Adrenal gland (tissue), 12 donors: ENCODE results near the gene STAT4. TPM values are rescaled to one million over a fixed set of nuclear protein-coding genes. Genes with fewer than 3 reads are reported as not detected.

ENCODE experiments used
- DNase-seq, 7 donors: peaks; one replicate each; pipeline ENCODE4 v3.0.0-alpha.2; 2019 to 2020
- H3K27ac ChIP-seq, 5 donors: fragments of 200-600 bp; sonication (generic) in 4 of 5; 1 replicate in 3 of 5; 2 replicates in 2 of 5; pipeline versions ENCODE4 v1.5.1 to v1.8.0; 2016 to 2020; ENCODE audit warnings: mild to moderate bottlenecking in 1 of 5
- H3K27me3 ChIP-seq: fragments of 200-600 bp; 2 replicates; pipeline ENCODE4 v1.8.0; 2021
- H3K36me3 ChIP-seq, 2 donors: fragments of 200-600 bp; replicated peaks in 1 of 2; 1 replicate in 1 of 2; 2 replicates in 1 of 2; pipeline versions ENCODE4 v1.5.1 to v1.8.0; 2018 to 2022
- H3K4me1 ChIP-seq, 2 donors: fragments of 200-600 bp; replicated peaks in 1 of 2; 1 replicate in 1 of 2; 2 replicates in 1 of 2; pipeline versions ENCODE4 v1.5.1 to v1.8.0; 2018 to 2021
- H3K4me3 ChIP-seq, 4 donors: fragments of 200-600 bp; sonication (generic) in 3 of 4; one replicate each; pipeline ENCODE4 v1.5.1; 2016 to 2018
- H3K9me3 ChIP-seq, 3 donors: fragments of 200-600 bp; sonication (generic) in 1 of 3; replicated peaks in 1 of 3; 1 replicate in 2 of 3; 2 replicates in 1 of 3; pipeline versions ENCODE4 v1.5.1 to v1.8.0; 2016 to 2021
- CTCF ChIP-seq, 6 experiments: fragments of 450-650 bp in 4 of 6; fragments of 200-600 bp in 2 of 6; sonication (generic) in 1 of 6; IDR thresholded peaks; 1 replicate in 5 of 6; 2 replicates in 1 of 6; pipeline versions ENCODE4 v1.5.1 to v1.8.0; 2016 to 2021; ENCODE audit warnings: antibody characterized with exemption in 6 of 6, mild to moderate bottlenecking in 2 of 6, moderate library complexity in 1 of 6
- POLR2A ChIP-seq, 2 donors: fragments of 450-650 bp; IDR thresholded peaks; one replicate each; pipeline ENCODE4 v1.6.1; 2017; ENCODE audit warnings: antibody characterized with exemption in 2 of 2, mild to moderate bottlenecking in 2 of 2, moderate library complexity in 1 of 2
- WGBS, 4 donors: extraction: QIAGEN DNeasy Blood & Tissue Kit in 2 of 4; methylation state at CpG; one replicate each; pipeline versions ENCODE4 v1.1.5 to v1.1.7; 2013 to 2017; 5-methylcytosine and 5-hydroxymethylcytosine counted together
- intact Hi-C, 2 donors: fragments of 100-400 bp; cut with DNase I; formaldehyde crosslinking; loops; one replicate each; pipeline versions ENCODE4 v1.14.1 to v1.15.0; 2022 to 2023
- polyA plus RNA-seq, 3 donors: library from polyadenylated mRNA; stranded (reverse); fragments of 200-250 nt in 2 of 3; fragments of 350-450 nt in 1 of 3; fragmentation: Illumina TruSeq in 1 of 3; extraction: RNeasy Lipid Tissue Mini Kit (QIAGEN cat#74804) in 1 of 3; gene quantifications; one replicate each; pipeline ENCODE4 v1.2.3, GENCODE V29; 2013 to 2014
- total RNA-seq, 9 donors: library from RNA; depleted of rRNA in 4 of 9; stranded (reverse); fragments of >200 nt in 4 of 9; fragments of 120-200 nt in 1 of 9; fragmentation: NEBNext Ultra II Directional in 1 of 9; extraction: Animal tissue kit (Norgen Biotek cat#: 25700) in 1 of 9; gene quantifications; one replicate each; pipeline versions ENCODE4 v1.1.0 to v1.2.4, GENCODE V29; 2013 to 2023
- donor health status: healthy with polysubstance abuse.
- donor health status: Bipolar disorder and iron deficiency.
- donor health status: DM: yes; HTN: yes; CAD: no.
- donor health status: DM: no; HTN: no; CAD: no.
- donor health status: DM: no; HTN: no; CAD: no.
- donor health status: DM: yes; HTN: yes; CAD: no.

Gene STAT4
- total and polyA plus RNA-seq, 12 donors, result 0.52 to 5.1 (median 1.4) TPM

DNA sequence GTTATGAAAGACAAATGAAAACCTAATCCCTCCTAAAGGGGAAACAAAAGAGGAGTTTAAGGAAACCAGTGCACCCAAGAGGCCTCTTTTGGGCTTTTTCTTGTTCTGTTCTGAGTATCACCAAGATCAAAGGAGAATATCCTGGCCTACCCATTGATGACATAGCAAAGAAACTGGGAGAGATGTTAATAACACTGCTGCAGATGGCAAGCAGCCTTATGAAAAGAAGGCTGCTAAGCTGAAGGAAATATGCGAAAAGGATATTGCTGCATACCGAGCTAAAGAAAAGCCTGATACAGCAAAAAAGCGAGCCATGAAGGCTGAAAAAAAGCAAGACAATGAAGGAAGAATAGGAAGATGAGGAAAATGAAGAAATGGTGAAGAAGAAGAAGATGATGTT, 23.6 kb upstream of the STAT4 start:
- TF ChIP-seq POLR2A (IDR thresholded peaks at IDR 0.05), result no peak
- TF ChIP-seq CTCF (IDR thresholded peaks at IDR 0.05), result no peak
- Histone ChIP-seq H3K27me3 (no peaks in the 10 kb centered on the region), H3K9me3 (no peaks in the 10 kb centered on the region), H3K36me3 (no peaks in the 10 kb centered on the region), H3K4me1 (no peaks in the 10 kb centered on the region), H3K27ac (no peak overlapping the region), H3K4me3 (no peak overlapping the region)
- WGBS, 4 donors, result 71 to 84% (median 78%) methylated on average over 3 of the region's 3 CpGs
- DNase-seq, result no peak
- intact Hi-C loops, result no loop called here

DNA sequence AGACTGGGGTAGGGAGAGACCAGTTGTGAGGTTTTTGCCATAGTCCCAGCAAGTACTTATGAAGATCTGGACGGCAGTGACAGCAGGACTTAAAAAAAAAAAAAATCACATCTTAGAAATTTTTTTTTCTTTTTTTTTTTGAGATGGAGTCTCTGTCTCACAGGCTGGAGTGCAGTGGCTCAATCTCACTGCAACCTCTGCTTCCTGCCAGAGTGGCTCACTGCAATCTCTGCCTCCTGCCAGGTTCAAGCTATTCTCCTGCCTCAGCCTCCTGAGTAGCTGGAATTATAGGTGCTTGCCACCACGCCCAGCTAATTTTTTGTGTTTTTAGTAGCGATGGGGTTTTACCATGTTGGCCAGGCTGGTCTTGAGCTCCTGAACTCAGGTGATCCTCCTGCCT, 22.4 kb upstream of the STAT4 start:
- no peaks in the 10 kb centered on the region for H3K9me3 ChIP-seq
- intact Hi-C loops, result no loop called here
- no peak for TF ChIP-seq CTCF (IDR thresholded peaks at IDR 0.05)
- no peak overlapping the region for H3K27ac ChIP-seq
- no peak for DNase-seq
- H3K27me3 ChIP-seq, result no peaks in the 10 kb centered on the region
- H3K36me3 ChIP-seq, result no peaks in the 10 kb centered on the region
- WGBS, 4 donors, result 77 to 82% (median 80%) methylated on average over 3 of the region's 3 CpGs
- H3K4me1 ChIP-seq, result no peaks in the 10 kb centered on the region
- no peak overlapping the region for H3K4me3 ChIP-seq

GRCh38 chr2:191171708-191172355, 21.0 kb upstream of the STAT4 start:
- DNase-seq, result peak in 1 of 7 donors; percentile 26
- no peaks in the 10 kb centered on the region for H3K36me3 ChIP-seq
- H3K9me3 ChIP-seq, result no peaks in the 10 kb centered on the region
- no peak overlapping the region for H3K4me3 ChIP-seq
- no peak for TF ChIP-seq POLR2A (IDR thresholded peaks at IDR 0.05)
- TF ChIP-seq CTCF (IDR thresholded peaks at IDR 0.05), result no peak
- H3K27ac ChIP-seq, result peak overlapping the region in 1 of 5 donors; percentile 23
- no peaks in the 10 kb centered on the region for H3K27me3 ChIP-seq
- 42 to 65% (median 61%) methylated on average over 2 of the region's 2 CpGs for WGBS, 4 donors
- no peaks in the 10 kb centered on the region for H3K4me1 ChIP-seq
- intact Hi-C loops, result no loop called here

DNA sequence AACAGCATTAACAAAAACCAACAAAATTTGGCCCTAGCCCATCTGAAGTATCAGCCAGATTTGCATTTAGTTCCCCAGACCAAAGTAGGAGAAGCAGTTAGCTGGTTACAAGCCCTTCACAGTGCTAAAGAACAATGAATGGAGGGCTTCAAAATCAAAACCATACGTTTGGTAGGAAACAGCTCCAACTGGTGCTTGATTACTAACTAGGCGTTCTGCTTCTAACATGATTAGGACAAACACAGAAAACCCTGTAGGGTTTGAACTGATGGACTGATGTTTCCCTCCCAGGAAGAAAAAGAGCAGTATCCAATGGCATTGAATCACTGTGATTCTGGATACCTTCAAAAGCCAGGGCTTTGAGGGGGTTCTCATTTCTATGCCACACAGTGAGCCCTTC, 20.5 kb upstream of the STAT4 start:
- H3K4me3 ChIP-seq, result no peak overlapping the region
- TF ChIP-seq CTCF (IDR thresholded peaks at IDR 0.05), result no peak
- TF ChIP-seq POLR2A (IDR thresholded peaks at IDR 0.05), result no peak
- H3K27ac ChIP-seq, result peak overlapping the region in 1 of 5 donors; percentile 23
- no peak for DNase-seq
- H3K36me3 ChIP-seq, result no peaks in the 10 kb centered on the region
- no peaks in the 10 kb centered on the region for H3K9me3 ChIP-seq
- no peaks in the 10 kb centered on the region for H3K4me1 ChIP-seq
- H3K27me3 ChIP-seq, result no peaks in the 10 kb centered on the region
- intact Hi-C loops, result no loop called here
- 45 to 62% (median 52%) methylated on average over 2 of the region's 2 CpGs for WGBS, 4 donors
